ENCODE results near the gene ARRDC2.

The ARRDC2 gene

DNA sequence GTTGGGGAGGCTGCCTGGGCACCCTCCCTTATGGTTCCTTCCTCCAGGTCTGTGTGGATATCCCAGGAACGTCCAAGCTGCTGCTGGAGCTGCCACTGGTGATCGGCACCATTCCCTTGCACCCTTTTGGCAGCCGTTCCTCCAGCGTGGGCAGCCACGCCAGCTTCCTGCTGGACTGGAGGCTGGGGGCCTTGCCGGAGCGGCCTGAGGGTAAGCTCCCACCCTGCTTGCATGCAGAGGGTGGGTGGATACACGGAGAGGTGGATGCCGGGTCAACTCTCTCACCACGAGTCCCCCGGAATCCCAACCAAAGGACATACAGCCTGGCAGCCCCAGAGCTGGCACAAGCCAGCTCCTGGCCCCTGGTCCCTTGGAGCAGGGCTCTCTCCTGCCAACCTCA, 2.2 kb downstream of the ARRDC2 start:
- FAIRE-seq (no peak), DNase-seq (ENCODE audit: insufficient read length, low spot score) (no peak)
- TF ChIP-seq CTCF (IDR thresholded peaks at IDR 0.05; ENCODE audit: insufficient read depth, missing control alignments) = no peak

DNA sequence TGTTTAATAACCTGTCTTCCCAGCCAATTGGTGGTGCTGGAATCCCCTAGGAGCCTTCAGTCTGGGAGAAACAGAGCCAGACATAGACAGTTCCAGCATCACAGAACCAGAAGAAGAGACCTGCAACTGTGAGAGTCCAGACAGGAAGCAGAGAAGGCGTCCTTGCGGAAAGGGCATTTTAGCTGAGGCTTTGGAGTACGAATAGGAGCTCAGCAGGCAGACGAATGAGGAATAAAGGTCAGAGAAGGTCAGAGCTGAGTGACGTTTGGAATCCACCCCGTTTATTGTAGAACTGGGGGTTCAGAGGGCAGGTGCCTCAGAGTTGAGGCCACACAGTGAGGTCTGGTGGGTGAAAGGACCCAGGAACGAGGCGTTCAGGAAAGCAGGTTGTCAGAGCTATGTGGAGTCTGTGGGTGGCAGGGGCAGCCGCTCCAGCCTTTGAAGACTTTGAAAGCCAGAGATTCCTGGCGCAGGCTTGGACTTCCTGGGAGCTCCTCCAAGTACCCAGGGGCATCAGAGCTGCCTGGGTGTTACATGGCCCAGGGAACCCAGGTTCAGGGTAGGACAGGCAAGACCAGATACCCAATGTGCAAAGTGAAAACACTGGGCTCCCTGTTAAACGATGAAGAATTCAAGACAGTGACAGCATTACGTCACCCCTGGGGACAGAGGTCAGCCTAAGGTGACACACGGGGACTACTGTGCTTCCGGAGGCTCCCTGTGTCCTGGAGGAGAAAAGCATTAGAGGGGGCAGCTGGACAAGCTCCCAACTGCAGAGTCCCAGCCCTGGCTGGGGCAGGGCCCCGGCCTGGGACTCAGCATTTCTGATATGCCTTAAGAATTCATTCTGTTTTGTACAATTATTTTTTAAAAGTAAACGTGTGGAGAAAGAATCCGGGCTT, 5.5 kb downstream of the ARRDC2 start:
- DNase-seq (ENCODE audit: insufficient read length, low spot score) (no peak), FAIRE-seq (no peak)
- TF ChIP-seq CTCF (IDR thresholded peaks at IDR 0.05; ENCODE audit: insufficient read depth, missing control alignments) = no peak

GRCh38 chr19:18014197-18014596, 6.2 kb downstream of the ARRDC2 start:
- TF ChIP-seq CTCF (IDR thresholded peaks at IDR 0.05; ENCODE audit: insufficient read depth, missing control alignments) = no peak
- DNase-seq (ENCODE audit: insufficient read length, low spot score) (no peak), FAIRE-seq (no peak)

DNA sequence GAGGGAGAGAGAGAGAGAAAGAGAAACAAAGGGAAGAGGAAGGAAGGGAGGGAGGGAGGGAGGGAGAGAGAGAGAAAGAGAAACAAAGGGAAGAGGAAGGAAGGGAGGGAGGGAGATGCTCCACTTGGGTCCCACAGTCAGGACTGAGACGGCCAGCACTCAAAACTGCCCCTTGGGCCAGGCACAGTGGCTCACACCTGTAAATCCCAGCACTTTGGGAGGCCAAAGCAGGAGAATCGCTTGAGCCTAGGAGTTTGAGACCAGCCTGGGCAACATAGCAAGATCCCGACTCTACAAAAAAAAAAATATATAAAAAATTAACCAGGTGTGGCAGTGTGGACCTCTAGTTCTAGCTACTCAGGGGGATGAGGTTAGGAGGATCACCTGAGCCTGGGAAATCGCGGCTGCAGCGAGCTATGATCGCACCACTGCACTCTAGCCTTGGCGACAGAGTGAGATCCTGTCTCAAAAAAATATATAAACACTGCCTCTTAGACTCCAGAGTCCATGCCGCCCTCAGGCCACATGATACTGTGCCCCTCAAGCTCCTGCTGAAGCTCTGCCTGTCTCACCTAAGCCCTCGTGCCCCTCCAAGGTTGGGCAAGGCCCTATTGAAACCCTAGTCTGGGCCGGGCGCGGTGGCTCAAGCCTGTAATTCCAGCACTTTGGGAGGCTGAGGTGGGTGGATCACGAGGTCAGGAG, 8.4 kb downstream of the ARRDC2 start:
- FAIRE-seq (no peak), DNase-seq (ENCODE audit: insufficient read length, low spot score) (no peak)
- TF ChIP-seq CTCF (IDR thresholded peaks at IDR 0.05; ENCODE audit: insufficient read depth, missing control alignments) = no peak

DNA sequence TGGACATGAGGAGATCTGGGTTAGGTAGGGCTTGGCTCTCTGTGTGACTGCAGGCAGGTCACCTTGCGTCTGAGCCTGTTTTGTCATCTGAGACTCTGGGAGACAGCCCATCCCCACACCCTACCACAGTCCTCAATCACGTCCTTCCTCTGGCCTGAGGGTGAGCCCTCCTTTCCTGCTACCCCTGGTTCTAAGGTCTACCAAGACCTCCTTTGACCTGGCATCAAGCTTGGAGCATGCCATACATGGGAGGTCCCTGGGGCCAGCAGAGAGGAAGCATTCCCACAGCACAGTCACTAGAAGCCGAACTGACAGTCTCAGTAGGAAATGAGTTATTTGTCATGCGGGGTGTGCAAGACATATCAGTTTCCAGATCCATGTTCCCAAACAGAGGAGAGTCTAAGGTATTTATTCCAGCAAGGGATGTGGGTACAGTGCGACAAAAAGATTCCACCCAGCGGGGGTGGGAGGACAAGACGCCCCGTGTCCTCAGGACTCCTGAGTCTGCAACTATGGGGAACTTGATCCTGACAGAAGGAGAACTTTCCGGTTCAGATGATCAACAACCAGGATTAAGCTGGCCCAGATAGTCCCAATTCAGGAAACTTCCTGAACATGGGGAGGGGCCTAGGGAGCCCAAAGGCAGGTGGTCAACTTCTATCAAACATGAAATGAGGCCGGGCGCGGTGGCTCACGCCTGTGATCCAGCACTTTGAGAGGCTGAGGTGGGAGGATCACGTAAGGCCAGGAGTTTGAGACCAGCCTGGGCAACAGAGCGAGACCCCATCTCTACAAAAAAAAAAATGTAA, 9.5 kb downstream of the ARRDC2 start:
- FAIRE-seq (no peak), DNase-seq (ENCODE audit: insufficient read length, low spot score) (no peak)
- TF ChIP-seq CTCF (IDR thresholded peaks at IDR 0.05; ENCODE audit: insufficient read depth, missing control alignments) = no peak

- FAIRE-seq = no peak
- no peak for DNase-seq (ENCODE audit: insufficient read length, low spot score)
- no peak for TF ChIP-seq CTCF (IDR thresholded peaks at IDR 0.05; ENCODE audit: insufficient read depth, missing control alignments)
Measured at GRCh38 chr19:18020212-18021085, 12.5 kb downstream of the ARRDC2 start.

All from D721Med (cell line).